Neural progenitor cell (in vitro differentiated cells): ENCODE measurements around the gene UNC5A.

Experiments used
- CTCF ChIP-seq: fragments of 200-600 bp; sonication (generic); IDR thresholded peaks from 2 replicates; pipeline ENCODE4 v1.5.1; 2017; ENCODE audit warnings: antibody characterized with exemption, mild to moderate bottlenecking
- EZH2 ChIP-seq: fragments of 200-600 bp; sonication (generic); IDR thresholded peaks from 2 replicates; pipeline ENCODE4 v1.6.1; 2017; ENCODE audit warnings: antibody characterized with exemption, mild to moderate bottlenecking, moderate library complexity
- EZH2phosphoT487 ChIP-seq: fragments of 200-600 bp; sonication (generic); IDR thresholded peaks from 2 replicates; pipeline ENCODE4 v1.6.1; 2017; ENCODE audit warnings: antibody characterized with exemption

- TF ChIP-seq CTCF = no peak
- TF ChIP-seq EZH2phosphoT487 = no peak
- no peak for TF ChIP-seq EZH2
These were observed 93.9 kb downstream of the UNC5A start for GRCh38 chr5:176904276-176904675.
